ENCODE measurements around the gene PRKN. TPM values are rescaled to one million over a fixed set of nuclear protein-coding genes. Genes with fewer than 3 reads are reported as not detected.

The PRKN gene
- total and polyA plus RNA-seq, 2 donors (not counting 3 experiments of a cell fraction or from before 2014, with no cell fraction given): 0.06 TPM; not detected in 1

DNA sequence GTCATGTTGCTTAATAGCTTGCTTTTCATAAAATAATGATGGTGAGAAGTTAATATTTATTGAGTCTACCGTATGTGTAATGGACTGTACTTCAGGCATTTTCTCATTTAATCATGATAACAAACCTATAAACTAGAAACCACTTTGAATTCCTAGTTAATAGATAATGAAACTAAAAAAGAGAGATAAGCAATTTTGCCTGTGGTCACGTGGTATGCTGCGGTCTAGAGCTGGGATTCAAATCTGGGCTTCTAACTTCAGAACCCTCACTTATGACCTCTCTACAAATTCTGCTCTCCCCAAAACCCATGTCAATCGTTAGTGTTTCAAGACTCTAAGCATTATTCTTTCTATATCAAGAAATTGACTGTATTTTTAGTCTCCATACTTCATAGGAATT is 700.7 kb downstream of the PRKN start:
- FAIRE-seq: no peak
- H3K4me2 ChIP-seq (ENCODE audit: insufficient read depth, low read length): no peak overlapping the region
- no TSS peak for BruUV-seq (replicated peaks)
- no peaks in the 10 kb centered on the region for H3K36me3 ChIP-seq (ENCODE audit: control insufficient read depth in 2 of 2, extremely low read depth in 1 of 2, insufficient read depth in 2 of 2, low read length in 2 of 2)
- no peaks in the 10 kb centered on the region for H3K79me2 ChIP-seq (ENCODE audit: control insufficient read depth, insufficient read depth, low read length)
- H3K9me1 ChIP-seq (replicated peaks; ENCODE audit: control insufficient read depth, extremely low read depth, insufficient read depth, low read length): no peaks in the 10 kb centered on the region
- H3K4me3 ChIP-seq (replicated peaks in 1 of 3; ENCODE audit: insufficient read depth in 1 of 3, low read depth in 1 of 3, low read length in 3 of 3): no peak overlapping the region
- ChIA-PET POLR2A (no interaction called here), CTCF (no interaction called here)
- no peak overlapping the region for H3K27ac ChIP-seq (ENCODE audit: insufficient read depth, low read depth, low read length)
- no peak for DNase-seq (ENCODE audit: low read depth, low spot score)
- H3K9ac ChIP-seq (replicated peaks; ENCODE audit: extremely low read depth, insufficient read depth, low read length): no peak overlapping the region
- TF ChIP-seq MYC (IDR thresholded peaks at IDR 0.05; ENCODE audit: low read depth, low read length): no peak
- TF ChIP-seq, protein P1, sequence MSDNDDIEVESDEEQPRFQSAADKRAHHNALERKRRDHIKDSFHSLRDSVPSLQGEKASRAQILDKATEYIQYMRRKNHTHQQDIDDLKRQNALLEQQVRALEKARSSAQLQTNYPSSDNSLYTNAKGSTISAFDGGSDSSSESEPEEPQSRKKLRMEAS (IDR thresholded peaks at IDR 0.05; ENCODE audit: insufficient read depth, insufficient read length): no peak
- TF ChIP-seq JUN (IDR thresholded peaks at IDR 0.05; ENCODE audit: borderline replicate concordance, insufficient read depth, insufficient read length, low read depth): no peak
- no peak for TF ChIP-seq EZH2 (IDR thresholded peaks at IDR 0.05; ENCODE audit: borderline replicate concordance, low read depth, low read length, severe bottlenecking)
- TF ChIP-seq FOS (IDR thresholded peaks at IDR 0.05; ENCODE audit: borderline replicate concordance, insufficient read depth, low read length): no peak
- no peak for TF ChIP-seq POLR2AphosphoS5 (IDR thresholded peaks at IDR 0.05; ENCODE audit: insufficient read depth, low read depth, low read length)
- no peak for TF ChIP-seq GATA2 (IDR thresholded peaks at IDR 0.05; ENCODE audit: insufficient read depth, insufficient read length, low read depth, low read length)
- TF ChIP-seq POLR2A (IDR thresholded peaks at IDR 0.05; ENCODE audit: low read depth, low read length): no peak
- TF ChIP-seq, protein P2, sequence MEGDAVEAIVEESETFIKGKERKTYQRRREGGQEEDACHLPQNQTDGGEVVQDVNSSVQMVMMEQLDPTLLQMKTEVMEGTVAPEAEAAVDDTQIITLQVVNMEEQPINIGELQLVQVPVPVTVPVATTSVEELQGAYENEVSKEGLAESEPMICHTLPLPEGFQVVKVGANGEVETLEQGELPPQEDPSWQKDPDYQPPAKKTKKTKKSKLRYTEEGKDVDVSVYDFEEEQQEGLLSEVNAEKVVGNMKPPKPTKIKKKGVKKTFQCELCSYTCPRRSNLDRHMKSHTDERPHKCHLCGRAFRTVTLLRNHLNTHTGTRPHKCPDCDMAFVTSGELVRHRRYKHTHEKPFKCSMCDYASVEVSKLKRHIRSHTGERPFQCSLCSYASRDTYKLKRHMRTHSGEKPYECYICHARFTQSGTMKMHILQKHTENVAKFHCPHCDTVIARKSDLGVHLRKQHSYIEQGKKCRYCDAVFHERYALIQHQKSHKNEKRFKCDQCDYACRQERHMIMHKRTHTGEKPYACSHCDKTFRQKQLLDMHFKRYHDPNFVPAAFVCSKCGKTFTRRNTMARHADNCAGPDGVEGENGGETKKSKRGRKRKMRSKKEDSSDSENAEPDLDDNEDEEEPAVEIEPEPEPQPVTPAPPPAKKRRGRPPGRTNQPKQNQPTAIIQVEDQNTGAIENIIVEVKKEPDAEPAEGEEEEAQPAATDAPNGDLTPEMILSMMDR (IDR thresholded peaks at IDR 0.05; ENCODE audit: extremely low read depth in 1 of 2, insufficient read depth in 1 of 2, low read depth in 1 of 2, low read length in 2 of 2): no peak
- no peaks in the 10 kb centered on the region for H3K4me1 ChIP-seq (ENCODE audit: control insufficient read depth, extremely low read depth, insufficient read depth, low read length)
- intact Hi-C loops (cut with micrococcal nuclease): no loop called here
- dilution Hi-C loops (cut with MboI; ENCODE audit: extremely low pct_ligation_motif_present, low sequenced_read_pairs): no loop called here
- no peaks in the 10 kb centered on the region for H3K9me3 ChIP-seq (replicated peaks; ENCODE audit: control insufficient read depth, insufficient read depth, low read length)
- H4K20me1 ChIP-seq (replicated peaks; ENCODE audit: control insufficient read depth, extremely low read depth, insufficient read depth, low read length): no peaks in the 10 kb centered on the region
- H2AFZ ChIP-seq (ENCODE audit: low read depth, low read length): no peak overlapping the region
- no peaks in the 10 kb centered on the region for H3K27me3 ChIP-seq (ENCODE audit: control insufficient read depth in 2 of 2, insufficient read depth in 2 of 2, low read length in 2 of 2)

Data from endothelial cell of umbilical vein (primary cell).